ENCODE data around the gene NUAK1. TPM values are rescaled to one million over a fixed set of nuclear protein-coding genes. Genes with fewer than 3 reads are reported as not detected.

Gene NUAK1
- total RNA-seq, 2 experiments from 2014 or later = not detected

GRCh38 chr12:106071686-106072085 is 67.1 kb downstream of the NUAK1 start:
- CTCF ChIA-PET = no interaction called here
- POLR2A ChIA-PET = no interaction called here

- CTCF ChIA-PET = no interaction called here
- POLR2A ChIA-PET = no interaction called here
Observed at GRCh38 chr12:106070611-106071010, 68.1 kb downstream of the NUAK1 start.

- ChIA-PET CTCF (no interaction called here), POLR2A (no interaction called here)
Observed at GRCh38 chr12:106070147-106070546, 68.6 kb downstream of the NUAK1 start.

- CTCF ChIA-PET = no interaction called here
- POLR2A ChIA-PET = no interaction called here
Observed at GRCh38 chr12:106068296-106068695, 70.5 kb downstream of the NUAK1 start.

- ChIA-PET POLR2A (no interaction called here), CTCF (no interaction called here)
Observed at GRCh38 chr12:106067606-106068205, 71.0 kb downstream of the NUAK1 start.

GRCh38 chr12:106066726-106067325 is 71.9 kb downstream of the NUAK1 start:
- ChIA-PET POLR2A (no interaction called here), CTCF (no interaction called here)

GRCh38 chr12:106066051-106066705 is 72.6 kb downstream of the NUAK1 start:
- CTCF ChIA-PET = no interaction called here
- POLR2A ChIA-PET = no interaction called here

- CTCF ChIA-PET = no interaction called here
- POLR2A ChIA-PET = no interaction called here
Observed at GRCh38 chr12:106065506-106065905, 73.2 kb downstream of the NUAK1 start.

- ChIA-PET POLR2A (no interaction called here), CTCF (no interaction called here)
Observed at GRCh38 chr12:106064721-106065021, 74.1 kb downstream of the NUAK1 start.

- ChIA-PET POLR2A (no interaction called here), CTCF (no interaction called here)
Observed at GRCh38 chr12:106063826-106064720, 74.7 kb downstream of the NUAK1 start.

- POLR2A ChIA-PET = no interaction called here
- CTCF ChIA-PET = no interaction called here
Observed at GRCh38 chr12:106062693-106063092, 76.1 kb downstream of the NUAK1 start.

- ChIA-PET CTCF (interaction anchor here (0.5 kb wide), 1 partner anchor 388 kb away, joined by 3 read pairs; no protein-coding TSS in a partner anchor), POLR2A (no interaction called here)
Observed at GRCh38 chr12:106058256-106059182, 80.2 kb downstream of the NUAK1 start.

GRCh38 chr12:106054049-106054448 is 84.7 kb downstream of the NUAK1 start:
- ChIA-PET CTCF (no interaction called here), POLR2A (interaction anchor here (0.7 kb wide), 1 partner anchor 69 kb away, joined by 3 read pairs; no protein-coding TSS in a partner anchor)

- ChIA-PET CTCF (no interaction called here), POLR2A (no interaction called here)
Observed at GRCh38 chr12:106051853-106052531, 86.8 kb downstream of the NUAK1 start.

- ChIA-PET POLR2A (no interaction called here), CTCF (no interaction called here)
Observed at GRCh38 chr12:106049546-106049945, 89.2 kb downstream of the NUAK1 start.

GRCh38 chr12:106049105-106049504 is 89.6 kb downstream of the NUAK1 start:
- CTCF ChIA-PET = no interaction called here
- POLR2A ChIA-PET = no interaction called here

- CTCF ChIA-PET = no interaction called here
- POLR2A ChIA-PET = no interaction called here
Observed at GRCh38 chr12:106048676-106049075, 90.1 kb downstream of the NUAK1 start.

- CTCF ChIA-PET = no interaction called here
- POLR2A ChIA-PET = no interaction called here
Observed at GRCh38 chr12:106048016-106048415, 90.7 kb downstream of the NUAK1 start.

GRCh38 chr12:106046947-106047346 is 91.8 kb downstream of the NUAK1 start:
- POLR2A ChIA-PET = no interaction called here
- CTCF ChIA-PET = no interaction called here

Measured in activated CD8-positive, alpha-beta memory T cell treated with anti-CD3 and anti-CD28 coated beads for 36 hours (primary cell).